Loucy (cell line): ENCODE data around the gene F13A1.
A peak's percentile ranks its signal among the peaks of the same experiment; 100 is the strongest.

Experiments used
- H2AFZ ChIP-seq: fragments of 200-600 bp; sonication (generic); 2 replicates; pipeline ENCODE4 v1.6.0; 2016; ENCODE audit warnings: antibody characterized with exemption, mild to moderate bottlenecking, low read length, moderate library complexity
- H3F3A ChIP-seq: fragments of 200-600 bp; 2 replicates; pipeline ENCODE4 v1.6.0; 2016; ENCODE audit warnings: antibody characterized with exemption, low read depth, mild to moderate bottlenecking
- H3K27me3 ChIP-seq: fragments of 200-600 bp; sonication (generic); 2 replicates; pipeline ENCODE4 v1.6.1; 2014; ENCODE audit warnings: low read length, mild to moderate bottlenecking; ENCODE audit not compliant: insufficient read depth, poor library complexity, severe bottlenecking
- H3K36me3 ChIP-seq: fragments of 200-600 bp; sonication (generic); 2 replicates; pipeline ENCODE4 v1.6.1; 2016; ENCODE audit warnings: low read length; ENCODE audit not compliant: insufficient read depth
- H3K4me1 ChIP-seq: fragments of 200-600 bp; sonication (generic); 2 replicates; pipeline ENCODE4 v1.5.1; 2014; ENCODE audit warnings: low read length, mild to moderate bottlenecking; ENCODE audit not compliant: insufficient read depth, poor library complexity, severe bottlenecking
- H3K4me2 ChIP-seq: fragments of 200-600 bp; sonication (generic); 2 replicates; pipeline ENCODE4 v1.6.0; 2014; ENCODE audit warnings: antibody characterized with exemption, low read length, low read depth, mild to moderate bottlenecking; ENCODE audit not compliant: poor library complexity, severe bottlenecking
- H3K4me3 ChIP-seq: fragments of 200-600 bp; sonication (generic); 2 replicates; pipeline ENCODE4 v1.5.1; 2014; ENCODE audit warnings: low read length, mild to moderate bottlenecking, mixed read lengths; ENCODE audit not compliant: poor library complexity, severe bottlenecking
- H3K79me2 ChIP-seq: fragments of 200-600 bp; sonication (generic); 2 replicates; pipeline ENCODE4 v1.6.1; 2014; ENCODE audit warnings: low read length; ENCODE audit not compliant: insufficient read depth
- H3K9ac ChIP-seq: fragments of 200-600 bp; sonication (generic); 2 replicates; pipeline ENCODE4 v1.6.0; 2014; ENCODE audit warnings: mild to moderate bottlenecking, low read depth, low read length, moderate library complexity; ENCODE audit not compliant: poor library complexity, severe bottlenecking
- H3K9me2 ChIP-seq: fragments of 200-600 bp; sonication (generic); replicated peaks from 2 replicates; pipeline ENCODE4 v1.6.1; 2016; ENCODE audit warnings: low read depth, low read length, mixed read lengths
- H3K9me3 ChIP-seq: fragments of 200-600 bp; sonication (generic); 2 replicates; pipeline ENCODE4 v1.6.1; 2014; ENCODE audit warnings: mild to moderate bottlenecking, antibody characterized with exemption, low read length, low read depth; ENCODE audit not compliant: insufficient read depth
- H4K20me1 ChIP-seq: fragments of 200-600 bp; sonication (generic); 2 replicates; pipeline ENCODE4 v1.6.0; 2014; ENCODE audit warnings: antibody characterized with exemption, low read length, mild to moderate bottlenecking; ENCODE audit not compliant: insufficient read depth, poor library complexity, severe bottlenecking
- CTCF ChIP-seq: fragments of 200-600 bp; sonication (generic); conservative IDR thresholded peaks from 2 replicates; pipeline ENCODE4 v1.5.1; 2014; ENCODE audit warnings: mild to moderate bottlenecking, antibody characterized with exemption, low read length
- EZH2phosphoT487 ChIP-seq: fragments of 200-600 bp; IDR thresholded peaks from 2 replicates; pipeline ENCODE4 v1.6.1; 2018; ENCODE audit warnings: antibody characterized with exemption, mild to moderate bottlenecking, moderate library complexity, borderline replicate concordance

Gene F13A1

GRCh38 chr6:6319952-6320811, at the start of gene F13A1:
Gene F13A1, minus strand, starts transcription at chr6:6320662. Its CDS starts 1,998 bp downstream, at chr6:6318664.
- H3K4me2 ChIP-seq: peak within 1 kb of the TSS; percentile 16
- H3K9ac ChIP-seq: no peak within 1 kb of the TSS
- H2AFZ ChIP-seq: no peak within 1 kb of the TSS
- H3F3A ChIP-seq: no peaks in the 10 kb centered on the region
- H3K27me3 ChIP-seq: peaks cover 44% of the 10 kb centered on the region
- no peaks in the 10 kb centered on the region for H3K36me3 ChIP-seq
- no peaks in the 10 kb centered on the region for H3K9me2 ChIP-seq
- H3K4me3 ChIP-seq: no peak within 1 kb of the TSS
- no peaks in the 10 kb centered on the region for H3K79me2 ChIP-seq
- TF ChIP-seq EZH2phosphoT487: no peak
- no peaks in the 10 kb centered on the region for H4K20me1 ChIP-seq
- H3K9me3 ChIP-seq: no peaks in the 10 kb centered on the region
- H3K4me1 ChIP-seq: peaks cover 12% of the 10 kb centered on the region

GRCh38 chr6:6368684-6369052, 48.2 kb upstream of the F13A1 start:
- Histone ChIP-seq H4K20me1 (no peaks in the 10 kb centered on the region), H3K27me3 (no peaks in the 10 kb centered on the region), H3K36me3 (no peaks in the 10 kb centered on the region), H2AFZ (no peak overlapping the region), H3K4me1 (no peaks in the 10 kb centered on the region), H3K9me3 (no peaks in the 10 kb centered on the region), H3F3A (no peaks in the 10 kb centered on the region), H3K9ac (no peak overlapping the region), H3K4me3 (no peak overlapping the region), H3K9me2 (no peaks in the 10 kb centered on the region), H3K79me2 (no peaks in the 10 kb centered on the region), H3K4me2 (no peak overlapping the region)
- no peak for TF ChIP-seq CTCF
- TF ChIP-seq EZH2phosphoT487: no peak

GRCh38 chr6:6368040-6368683, 47.7 kb upstream of the F13A1 start:
- H3K4me3 ChIP-seq: no peak overlapping the region
- no peaks in the 10 kb centered on the region for H3K79me2 ChIP-seq
- H3F3A ChIP-seq: no peaks in the 10 kb centered on the region
- TF ChIP-seq CTCF (no peak), EZH2phosphoT487 (no peak)
- no peaks in the 10 kb centered on the region for H3K9me3 ChIP-seq
- no peak overlapping the region for H3K4me2 ChIP-seq
- H3K36me3 ChIP-seq: no peaks in the 10 kb centered on the region
- no peak overlapping the region for H2AFZ ChIP-seq
- H3K9me2 ChIP-seq: no peaks in the 10 kb centered on the region
- no peaks in the 10 kb centered on the region for H3K27me3 ChIP-seq
- peaks cover 5% of the 10 kb centered on the region for H3K4me1 ChIP-seq
- H3K9ac ChIP-seq: no peak overlapping the region
- H4K20me1 ChIP-seq: no peaks in the 10 kb centered on the region
